CD4-positive, alpha-beta T cell (primary cell): ENCODE results near the gene TWF2. TPM values are rescaled to one million over a fixed set of nuclear protein-coding genes. Genes with fewer than 3 reads are reported as not detected.

Experiments
- ATAC-seq: fragments of 200-7000 bp; cut with Tn5 transposase; one replicate; pipeline ENCODE4 v1.10.0; 2022; ENCODE audit warnings: mild to moderate bottlenecking; ENCODE audit not compliant: poor library complexity
- CTCF ChIA-PET: fragments of 350-600 bp; sonication (Branson Sonifier 250); formaldehyde crosslinking; loops from one replicate; lab custom pipeline; 2021; ENCODE audit warnings: antibody characterized with exemption, inconsistent platforms; lab: Charles Lee
- POLR2A ChIA-PET: fragments of 350-600 bp; sonication (Branson Sonifier 250); formaldehyde crosslinking; loops from one replicate; lab custom pipeline; 2021; ENCODE audit warnings: antibody characterized with exemption, inconsistent platforms; lab: Charles Lee
- DNase-seq, 14 experiments: peaks; one replicate each; pipeline ENCODE4 v3.0.0-alpha.2; 2013 to 2020; ENCODE audit warnings: mixed read lengths in 2 of 14
- H3K27ac ChIP-seq, 2 donors: one replicate each; pipeline versions ENCODE4 v1.5.1 to v1.7.0; 2013; ENCODE audit warnings: low read length in 2 of 2, low read depth in 1 of 2, mild to moderate bottlenecking in 1 of 2
- H3K27me3 ChIP-seq, 2 experiments: 1 replicate in 1 of 2; 2 replicates in 1 of 2; pipeline versions ENCODE4 v1.6.1 to v1.7.0; 2013; ENCODE audit warnings: low read length in 2 of 2, control low read depth in 1 of 2, mild to moderate bottlenecking in 1 of 2, moderate library complexity in 1 of 2; ENCODE audit not compliant: insufficient read depth in 2 of 2, control insufficient read depth in 1 of 2
- H3K36me3 ChIP-seq: one replicate; pipeline ENCODE4 v1.6.1; 2013; ENCODE audit warnings: low read length, control low read depth; ENCODE audit not compliant: insufficient read depth
- H3K4me1 ChIP-seq: one replicate; pipeline ENCODE4 v1.6.1; 2013; ENCODE audit warnings: low read length, control low read depth; ENCODE audit not compliant: insufficient read depth
- H3K4me3 ChIP-seq: one replicate; pipeline ENCODE4 v1.5.1; 2013; ENCODE audit warnings: mild to moderate bottlenecking, low read length, moderate library complexity
- H3K9me3 ChIP-seq, 2 experiments: 1 replicate in 1 of 2; 2 replicates in 1 of 2; pipeline versions ENCODE4 v1.6.1 to v1.7.0; 2013; ENCODE audit warnings: low read length in 2 of 2, mild to moderate bottlenecking in 2 of 2, control low read depth in 1 of 2, moderate library complexity in 1 of 2; ENCODE audit not compliant: control insufficient read depth in 1 of 2, insufficient read depth in 1 of 2
- H3K27ac Mint-ChIP-seq: one replicate; pipeline ENCODE4 v1.8.0; 2020; ENCODE audit warnings: mixed read lengths
- H3K27me3 Mint-ChIP-seq: one replicate; pipeline ENCODE4 v1.8.0; 2021; ENCODE audit warnings: mixed read lengths
- H3K36me3 Mint-ChIP-seq: one replicate; pipeline ENCODE4 v1.8.0; 2021; ENCODE audit warnings: low read depth, mixed read lengths
- H3K4me1 Mint-ChIP-seq: one replicate; pipeline ENCODE4 v1.8.0; 2021; ENCODE audit warnings: low read depth, mixed read lengths
- H3K4me3 Mint-ChIP-seq: one replicate; pipeline ENCODE4 v1.8.0; 2020; ENCODE audit warnings: mild to moderate bottlenecking, mixed read lengths
- H3K9me3 Mint-ChIP-seq: one replicate; pipeline ENCODE4 v1.8.0; 2020; ENCODE audit warnings: mixed read lengths
- CTCF ChIP-seq: fragments of 200-600 bp; IDR thresholded peaks from one replicate; pipeline ENCODE4 v1.8.0; 2022; ENCODE audit warnings: antibody characterized with exemption, mild to moderate bottlenecking
- intact Hi-C, 2 experiments: fragments of 100-400 bp; cut with DNase I in 1 of 2; cut with micrococcal nuclease in 1 of 2; formaldehyde crosslinking; loops; one replicate each; pipeline versions ENCODE4 v1.15.1 to v1.9.0; 2023 to 2025; cut with DNase I, micrococcal nuclease
- total RNA-seq, 174 experiments: library from RNA in 2 of 174; stranded (reverse) in 2 of 174; gene quantifications; one replicate each; pipeline ENCODE4 v1.2.3 and lab custom pipeline; 2021 to 2026

The TWF2 gene
- total RNA-seq, 2 experiments from 2014 or later, result 17.4 to 21.7 TPM

DNA sequence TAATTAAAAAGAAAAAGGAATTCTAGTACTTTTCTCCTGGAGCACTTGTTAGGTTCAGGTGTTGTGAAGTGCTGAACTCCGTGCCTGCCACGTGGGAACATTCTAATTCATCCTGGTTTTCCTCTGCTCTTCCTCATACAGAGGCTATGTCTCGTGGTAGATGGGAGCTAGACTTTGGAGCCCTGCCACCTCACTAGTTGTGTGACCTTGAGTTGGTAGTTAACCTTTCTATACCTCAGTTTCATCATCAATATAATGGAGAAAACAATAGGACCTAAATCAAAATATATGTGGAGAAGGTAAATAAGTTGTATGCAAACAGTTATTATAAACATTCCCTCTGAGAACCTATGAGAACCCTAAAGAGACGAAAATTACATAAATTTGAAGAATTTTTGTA is 30.4 kb downstream of the TWF2 start:
- intact Hi-C loops, result no loop called here

DNA sequence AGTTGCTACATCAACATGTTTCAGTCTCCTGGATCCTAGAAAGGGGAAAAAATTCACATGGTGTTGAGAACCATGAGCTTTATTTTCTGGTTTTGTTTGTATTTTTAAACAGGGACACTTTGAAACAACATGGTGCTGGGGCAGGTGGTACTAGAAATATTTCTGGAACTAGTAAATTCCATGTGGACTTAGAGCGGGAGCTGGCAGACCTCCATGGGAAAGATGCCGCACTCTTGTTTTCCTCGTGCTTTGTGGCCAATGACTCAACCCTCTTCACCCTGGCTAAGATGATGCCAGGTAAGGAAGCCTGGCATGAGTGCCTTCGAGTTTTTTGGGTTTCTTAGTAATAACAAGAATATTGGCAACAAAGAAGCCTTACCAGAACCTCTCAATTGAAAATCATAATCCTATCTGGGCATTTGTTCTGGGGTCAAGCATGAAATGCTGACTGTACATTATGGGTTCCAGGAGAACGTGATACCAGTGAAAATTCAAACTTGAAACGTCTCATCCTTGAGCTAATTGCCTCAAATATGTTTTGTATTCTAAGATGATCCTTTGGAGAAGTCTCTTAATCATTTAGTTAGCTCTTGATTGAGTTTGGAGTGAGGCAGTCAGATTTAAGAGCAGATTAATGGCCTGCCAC is 33.1 kb downstream of the TWF2 start:
- TF ChIP-seq CTCF, result no peak
- H3K27ac Mint-ChIP-seq, result no peak overlapping the region
- ChIA-PET POLR2A (interaction anchor here (0.9 kb wide), 1 partner anchor 206 kb away, joined by 3 read pairs; no protein-coding TSS in a partner anchor), CTCF (no interaction called here)
- peaks cover 100% of the 10 kb centered on the region for H3K36me3 Mint-ChIP-seq
- intact Hi-C loops, result no loop called here
- no peaks in the 10 kb centered on the region for H3K9me3 Mint-ChIP-seq
- Histone ChIP-seq H3K27me3 (no peaks in the 10 kb centered on the region), H3K4me3 (no peak overlapping the region), H3K36me3 (peaks cover 90% of the 10 kb centered on the region), H3K4me1 (peaks cover 8% of the 10 kb centered on the region), H3K27ac (no peak overlapping the region), H3K9me3 (no peaks in the 10 kb centered on the region)
- no peak overlapping the region for H3K4me3 Mint-ChIP-seq
- H3K27me3 Mint-ChIP-seq, result no peaks in the 10 kb centered on the region
- H3K4me1 Mint-ChIP-seq, result peaks cover 15% of the 10 kb centered on the region
- DNase-seq, result no peak
- no peak for ATAC-seq

More for the DNA sequence above, 30.4 kb downstream of the TWF2 start:
- POLR2A ChIA-PET, result interaction anchor here (0.6 kb wide), 1 partner anchor 9 kb away, joined by 3 read pairs; no protein-coding TSS in a partner anchor
- Histone ChIP-seq H3K4me1 (no peaks in the 10 kb centered on the region), H3K27me3 (no peaks in the 10 kb centered on the region), H3K36me3 (peaks cover 95% of the 10 kb centered on the region), H3K9me3 (no peaks in the 10 kb centered on the region), H3K27ac (no peak overlapping the region), H3K4me3 (no peak overlapping the region)
- Mint-ChIP-seq H3K9me3 (no peaks in the 10 kb centered on the region), H3K27me3 (no peaks in the 10 kb centered on the region), H3K4me1 (no peaks in the 10 kb centered on the region), H3K4me3 (no peak overlapping the region), H3K36me3 (peaks cover 100% of the 10 kb centered on the region), H3K27ac (no peak overlapping the region)
- no peak for DNase-seq
- no peak for ATAC-seq
- CTCF ChIA-PET, result interaction anchor here (3.0 kb wide), 1 partner anchor 11 kb away, joined by 10 read pairs; no protein-coding TSS in a partner anchor
- no peak for TF ChIP-seq CTCF

DNA sequence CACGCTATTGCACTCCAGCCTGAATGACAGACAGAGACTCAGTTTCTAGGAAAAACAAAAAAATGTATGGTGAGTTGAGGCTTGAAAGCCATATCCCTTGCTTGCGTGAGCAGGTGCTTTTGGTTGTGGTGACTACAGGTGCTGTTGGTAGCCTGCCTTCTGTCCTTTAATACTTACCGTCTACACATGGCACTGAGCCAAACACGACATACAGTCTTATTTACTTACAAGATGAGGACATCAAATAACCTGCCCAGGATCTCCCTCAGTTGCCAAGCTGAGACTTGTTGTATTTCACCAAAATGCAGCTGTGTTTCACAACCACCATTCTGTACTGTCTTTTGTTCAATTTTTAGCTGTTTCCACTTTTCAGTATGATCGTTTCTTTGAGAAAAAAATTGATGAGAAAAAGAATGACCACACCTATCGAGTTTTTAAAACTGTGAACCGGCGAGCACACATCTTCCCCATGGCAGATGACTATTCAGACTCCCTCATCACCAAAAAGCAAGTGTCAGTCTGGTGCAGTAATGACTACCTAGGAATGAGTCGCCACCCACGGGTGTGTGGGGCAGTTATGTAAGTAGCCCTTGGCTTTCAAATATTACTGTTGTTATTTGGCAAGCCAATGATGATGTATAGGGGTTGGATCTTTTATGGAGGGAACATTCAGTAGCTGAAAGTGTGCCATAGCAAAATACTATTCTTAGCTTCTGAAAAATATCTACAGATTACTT is 34.5 kb downstream of the TWF2 start:
- Histone ChIP-seq H3K36me3 (peaks cover 76% of the 10 kb centered on the region), H3K27me3 (no peaks in the 10 kb centered on the region), H3K4me3 (no peak overlapping the region), H3K27ac (no peak overlapping the region), H3K4me1 (peaks cover 18% of the 10 kb centered on the region), H3K9me3 (no peaks in the 10 kb centered on the region)
- Mint-ChIP-seq H3K9me3 (no peaks in the 10 kb centered on the region), H3K27me3 (no peaks in the 10 kb centered on the region), H3K36me3 (peaks cover 94% of the 10 kb centered on the region), H3K4me1 (peaks cover 25% of the 10 kb centered on the region), H3K4me3 (no peak overlapping the region), H3K27ac (no peak overlapping the region)
- TF ChIP-seq CTCF, result no peak
- ChIA-PET CTCF (no interaction called here), POLR2A (interaction anchor here (0.9 kb wide), 1 partner anchor 208 kb away, joined by 3 read pairs; no protein-coding TSS in a partner anchor)
- DNase-seq (no peak), ATAC-seq (no peak)
- intact Hi-C loops, result no loop called here
